ENCODE data around the gene HSD3B2.

HSD3B2 gene

GRCh38 chr1:119396982-119397381 lies 18.0 kb upstream of the HSD3B2 start:
- DNase-seq (ENCODE audit: low read depth in 2 of 2, low spot score in 1 of 2): no peak

GRCh38 chr1:119397986-119398385 lies 17.0 kb upstream of the HSD3B2 start:
- DNase-seq (ENCODE audit: low read depth in 2 of 2, low spot score in 1 of 2): no peak

GRCh38 chr1:119404736-119405135 lies 10.2 kb upstream of the HSD3B2 start:
- DNase-seq (ENCODE audit: low read depth in 2 of 2, low spot score in 1 of 2): no peak

- no peak for DNase-seq (ENCODE audit: low read depth in 2 of 2, low spot score in 1 of 2)
Measured at GRCh38 chr1:119409731-119410130, 5.2 kb upstream of the HSD3B2 start.

GRCh38 chr1:119410961-119411360 lies 4.0 kb upstream of the HSD3B2 start:
- no peak for DNase-seq (ENCODE audit: low read depth in 2 of 2, low spot score in 1 of 2)

GRCh38 chr1:119416006-119416640 lies 1.2 kb downstream of the HSD3B2 start:
- DNase-seq (ENCODE audit: low read depth in 2 of 2, low spot score in 1 of 2): no peak

- DNase-seq (ENCODE audit: low read depth in 2 of 2, low spot score in 1 of 2): no peak
Measured at GRCh38 chr1:119419109-119419508, 4.2 kb downstream of the HSD3B2 start.

- DNase-seq (ENCODE audit: low read depth in 2 of 2, low spot score in 1 of 2): no peak
Measured at GRCh38 chr1:119420638-119421037, 5.7 kb downstream of the HSD3B2 start.

GRCh38 chr1:119422631-119423030 lies 7.7 kb downstream of the HSD3B2 start:
- no peak for DNase-seq (ENCODE audit: low read depth in 2 of 2, low spot score in 1 of 2)

- no peak for DNase-seq (ENCODE audit: low read depth in 2 of 2, low spot score in 1 of 2)
Measured at GRCh38 chr1:119428991-119429390, 14.0 kb downstream of the HSD3B2 start.

- no peak for DNase-seq (ENCODE audit: low read depth in 2 of 2, low spot score in 1 of 2)
Measured at GRCh38 chr1:119429687-119430086, 14.7 kb downstream of the HSD3B2 start.

- no peak for DNase-seq (ENCODE audit: low read depth in 2 of 2, low spot score in 1 of 2)
Measured at GRCh38 chr1:119430486-119430885, 15.5 kb downstream of the HSD3B2 start.

- no peak for DNase-seq (ENCODE audit: low read depth in 2 of 2, low spot score in 1 of 2)
Measured at GRCh38 chr1:119431836-119432235, 16.9 kb downstream of the HSD3B2 start.

GRCh38 chr1:119435052-119435451 lies 20.1 kb downstream of the HSD3B2 start:
- no peak for DNase-seq (ENCODE audit: low read depth in 2 of 2, low spot score in 1 of 2)

- no peak for DNase-seq (ENCODE audit: low read depth in 2 of 2, low spot score in 1 of 2)
Measured at GRCh38 chr1:119438761-119439160, 23.8 kb downstream of the HSD3B2 start.

- DNase-seq (ENCODE audit: low read depth in 2 of 2, low spot score in 1 of 2): no peak
Measured at GRCh38 chr1:119440721-119441307, 25.9 kb downstream of the HSD3B2 start.

- no peak for DNase-seq (ENCODE audit: low read depth in 2 of 2, low spot score in 1 of 2)
Measured at GRCh38 chr1:119442756-119443155, 27.8 kb downstream of the HSD3B2 start.

- no peak for DNase-seq (ENCODE audit: low read depth in 2 of 2, low spot score in 1 of 2)
Measured at GRCh38 chr1:119446321-119446720, 31.4 kb downstream of the HSD3B2 start.

GRCh38 chr1:119447344-119448126 lies 32.6 kb downstream of the HSD3B2 start:
- no peak for DNase-seq (ENCODE audit: low read depth in 2 of 2, low spot score in 1 of 2)

- no peak for DNase-seq (ENCODE audit: low read depth in 2 of 2, low spot score in 1 of 2)
Measured at GRCh38 chr1:119448127-119448511, 33.2 kb downstream of the HSD3B2 start.

- no peak for DNase-seq (ENCODE audit: low read depth in 2 of 2, low spot score in 1 of 2)
Measured at GRCh38 chr1:119449971-119450370, 35.0 kb downstream of the HSD3B2 start.

- DNase-seq (ENCODE audit: low read depth in 2 of 2, low spot score in 1 of 2): no peak
Measured at GRCh38 chr1:119451158-119451557, 36.2 kb downstream of the HSD3B2 start.

Measured in stimulated activated CD8-positive, alpha-beta memory T cell treated with anti-CD3 and anti-CD28 coated beads, Interleukin-4, amount 100 ng/mL, for 4 hours (primary cell).